GM12878 (cell line): Measurements from ENCODE around the gene COX6B2. TPM values are rescaled to one million over a fixed set of nuclear protein-coding genes. Genes with fewer than 3 reads are reported as not detected.

Experiments
- ATAC-seq: fragments of 200-7000 bp; cut with Tn5 transposase; 3 replicates; pipeline ENCODE4 v1.9.1; 2020; ENCODE audit warnings: mild to moderate bottlenecking, moderate library complexity
- BruUV-seq: library from RNA; stranded (reverse); fragments of 400-500 nt; replicated peaks from 2 replicates; lab custom pipeline; 2021; lab: Mats Ljungman, UMichigan
- CTCF ChIA-PET: fragments of 300-600 bp; sonication (Branson Sonifier 250); formaldehyde crosslinking; extraction: SDS; loops from one replicate; lab custom pipeline; 2021; ENCODE audit warnings: inconsistent platforms; lab: Yijun Ruan, JAX
- POLR2A ChIA-PET: fragments of 350-600 bp; formaldehyde crosslinking; extraction: SDS; loops from one replicate; lab custom pipeline; 2021; ENCODE audit warnings: inconsistent platforms; lab: Charles Lee
- RAD21 ChIA-PET: fragments of 300-600 bp; sonication (Branson Sonifier 250); formaldehyde crosslinking; loops from one replicate; lab custom pipeline; 2023; ENCODE audit warnings: antibody characterized with exemption; ENCODE audit not compliant: unreplicated experiment; lab: Charles Lee
- SMC1A ChIA-PET: fragments of 300-600 bp; sonication (Branson Sonifier 250); formaldehyde crosslinking; loops from one replicate; lab custom pipeline; 2023; ENCODE audit not compliant: unreplicated experiment, uncharacterized antibody; lab: Charles Lee
- DNase-seq: peaks from one replicate; pipeline ENCODE4 v3.0.0-alpha.2; 2011; ENCODE audit warnings: low read depth, low spot score
- FAIRE-seq: peaks from 3 replicates; lab custom pipeline; 2011; peaks lifted over from hg19 to GRCh38; lab: Jason Lieb, UNC
- H2AFZ ChIP-seq: 2 replicates; pipeline ENCODE4 v1.6.0; 2011; ENCODE audit warnings: low read depth, low read length, control low read depth; ENCODE audit not compliant: control insufficient read depth
- H3K27ac ChIP-seq: 2 replicates; pipeline ENCODE4 v1.5.1; 2011; ENCODE audit warnings: control low read depth; ENCODE audit not compliant: control insufficient read depth, insufficient read depth
- H3K27me3 ChIP-seq, 2 experiments: replicated peaks in 1 of 2; 2 replicates each; pipeline versions ENCODE4 v1.6.0 to v1.6.1; 2011; ENCODE audit warnings: low read length in 1 of 2; ENCODE audit not compliant: control insufficient read depth in 2 of 2, insufficient read depth in 2 of 2
- H3K36me3 ChIP-seq, 2 experiments: 2 replicates each; pipeline ENCODE4 v1.5.1; 2011; ENCODE audit warnings: low read length in 1 of 2; ENCODE audit not compliant: control insufficient read depth in 2 of 2, insufficient read depth in 2 of 2
- H3K4me1 ChIP-seq: 2 replicates; pipeline ENCODE4 v1.6.1; 2011; ENCODE audit warnings: mild to moderate bottlenecking, low read length, moderate library complexity, mixed read lengths; ENCODE audit not compliant: control insufficient read depth, insufficient read depth
- H3K4me2 ChIP-seq: 2 replicates; pipeline ENCODE4 v1.6.0; 2011; ENCODE audit warnings: control low read depth; ENCODE audit not compliant: control insufficient read depth, insufficient read depth
- H3K4me3 ChIP-seq: fragments of 200-600 bp; sonication (generic); 2 replicates; pipeline ENCODE4 v1.5.1; 2016
- H3K79me2 ChIP-seq: 2 replicates; pipeline ENCODE4 v1.6.0; 2011; ENCODE audit warnings: low read length; ENCODE audit not compliant: control insufficient read depth, insufficient read depth
- H3K9ac ChIP-seq: 2 replicates; pipeline ENCODE4 v1.8.0; 2011; ENCODE audit warnings: low read length, control low read depth, mixed read lengths; ENCODE audit not compliant: control insufficient read depth, insufficient read depth
- H3K9me3 ChIP-seq: replicated peaks from 3 replicates; pipeline ENCODE4 v1.5.1; 2011; ENCODE audit warnings: mild to moderate bottlenecking, low read length; ENCODE audit not compliant: control insufficient read depth, insufficient read depth
- H4K20me1 ChIP-seq: 2 replicates; pipeline ENCODE4 v1.6.0; 2011; ENCODE audit not compliant: control insufficient read depth, insufficient read depth
- TCF7 ChIP-seq: IDR thresholded peaks from 2 replicates; pipeline ENCODE4 v1.6.1; 2014; ENCODE audit warnings: antibody characterized with exemption, borderline replicate concordance
- ZNF274 ChIP-seq: IDR thresholded peaks from one replicate; pipeline ENCODE4 v1.8.0; 2011; ENCODE audit not compliant: insufficient read length, insufficient read depth
- ZNF384 ChIP-seq: IDR thresholded peaks from 2 replicates; pipeline ENCODE4 v1.6.1; 2012; ENCODE audit warnings: low read depth, mild to moderate bottlenecking, low read length, improper control_type of control experiment, borderline replicate concordance
- ZNF622 ChIP-seq: fragments of 450-650 bp; IDR thresholded peaks from 2 replicates; pipeline ENCODE4 v1.6.1; 2017; ENCODE audit warnings: mild to moderate bottlenecking, inconsistent platforms
- WGBS: methylation state at CpG from one replicate; pipeline ENCODE4 v1.1.6; 2016; ENCODE audit warnings: low lambda C conversion rate; ENCODE audit not compliant: insufficient replicate concordance, insufficient coverage; ENCODE audit errors: missing lambda C conversion rate; 5-methylcytosine and 5-hydroxymethylcytosine counted together
- in situ Hi-C: fragments of 300-500 bp; cut with MboI; formaldehyde crosslinking; loops from 9 replicates; pipeline ENCODE4 v1.14.3; 2018; ENCODE audit warnings: mixed read lengths
- intact Hi-C: fragments of 100-400 bp; cut with micrococcal nuclease; formaldehyde crosslinking; loops from one replicate; pipeline ENCODE4 v1.14.2; 2022; ENCODE audit not compliant: unreplicated experiment
- polyA plus RNA-seq, 11 experiments: library from polyadenylated mRNA; depleted of rRNA in 4 of 11; unstranded in 6 of 11; stranded (reverse) in 5 of 11; fragments of >200 nt; fragmentation: Nextera tagmentation in 4 of 11; fragmentation: Illumina TruSeq in 1 of 11; extraction: Ambion mirVana in 4 of 11; extraction: Trizol in 1 of 11; gene quantifications; 1 replicate in 1 of 11; 2 replicates in 10 of 11; pipeline versions ENCODE4 v1.2.1 to v1.2.3, GENCODE V29; 2011 to 2016; ENCODE audit warnings: inconsistent platforms in 2 of 11, missing spikeins in 2 of 11, low read depth in 1 of 11
- total RNA-seq, 4 experiments: library from RNA; depleted of rRNA in 3 of 4; stranded (reverse); fragments of >200 nt in 3 of 4; fragmentation: Illumina TruSeq in 1 of 4; extraction: Trizol in 1 of 4; gene quantifications; 2 replicates each; pipeline versions ENCODE4 v1.2.1 to v1.2.3, GENCODE V29; 2013 to 2021
- TF ChIP-seq, protein P1 (sequence below): fragments of 450-650 bp; IDR thresholded peaks from 2 replicates; pipeline ENCODE4 v1.6.1; 2017; ENCODE audit warnings: mild to moderate bottlenecking, moderate library complexity

Gene COX6B2
- total and polyA plus RNA-seq, 10 of the 15 experiments (the other 5 are each of a cell fraction or from before 2014, with no cell fraction given), result 0.05 to 0.08 (median 0.07) TPM; not detected in 6

DNA sequence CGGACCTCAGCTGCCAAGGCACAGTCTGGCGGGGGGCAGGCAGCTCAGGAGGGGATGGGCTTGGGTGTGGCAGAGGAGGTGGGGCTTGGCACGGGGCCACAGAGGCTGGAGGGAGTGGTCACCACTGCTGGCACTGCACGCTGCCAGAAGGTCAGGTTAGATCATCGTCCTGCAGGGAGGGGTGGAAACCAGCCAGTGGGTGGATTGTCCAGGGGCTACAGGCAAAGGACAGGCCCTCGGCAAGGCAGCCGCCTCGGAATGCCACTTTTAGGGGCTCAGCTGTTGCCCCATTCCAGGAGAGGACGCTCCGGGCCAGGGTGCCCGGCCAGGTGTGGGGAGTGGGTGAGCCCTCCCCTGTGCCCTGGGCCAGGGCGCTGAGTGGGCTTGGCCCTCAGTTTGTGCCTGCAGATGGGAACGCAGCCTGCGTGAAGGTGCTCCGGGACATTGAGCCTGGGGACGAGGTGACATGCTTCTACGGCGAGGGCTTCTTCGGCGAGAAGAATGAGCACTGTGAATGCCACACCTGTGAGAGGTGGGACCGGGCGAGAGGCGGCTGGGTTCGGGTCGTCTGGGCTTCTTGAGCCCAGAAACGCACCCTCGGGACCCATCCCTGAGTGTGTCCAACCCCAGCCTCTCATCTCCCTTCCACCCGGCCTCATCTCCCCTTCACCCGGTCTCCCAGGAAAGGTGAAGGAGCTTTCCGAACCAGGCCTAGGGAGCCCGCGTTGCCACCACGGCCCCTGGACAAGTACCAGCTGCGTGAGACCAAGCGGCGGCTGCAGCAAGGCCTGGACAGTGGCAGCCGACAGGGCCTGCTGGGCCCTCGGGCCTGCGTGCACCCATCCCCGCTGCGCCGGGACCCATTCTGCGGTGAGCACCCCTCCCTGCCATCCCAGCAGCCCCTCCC, 8.4 kb downstream of the COX6B2 start:
- WGBS, result 92% methylated on average over 43 of the region's 43 CpGs
- intact Hi-C loops (no loop called here), in situ Hi-C loops (no loop called here)
- TF ChIP-seq ZNF384 (no peak), TCF7 (no peak), ZNF274 (no peak), ZNF622 (no peak)
- TF ChIP-seq, protein P1, sequence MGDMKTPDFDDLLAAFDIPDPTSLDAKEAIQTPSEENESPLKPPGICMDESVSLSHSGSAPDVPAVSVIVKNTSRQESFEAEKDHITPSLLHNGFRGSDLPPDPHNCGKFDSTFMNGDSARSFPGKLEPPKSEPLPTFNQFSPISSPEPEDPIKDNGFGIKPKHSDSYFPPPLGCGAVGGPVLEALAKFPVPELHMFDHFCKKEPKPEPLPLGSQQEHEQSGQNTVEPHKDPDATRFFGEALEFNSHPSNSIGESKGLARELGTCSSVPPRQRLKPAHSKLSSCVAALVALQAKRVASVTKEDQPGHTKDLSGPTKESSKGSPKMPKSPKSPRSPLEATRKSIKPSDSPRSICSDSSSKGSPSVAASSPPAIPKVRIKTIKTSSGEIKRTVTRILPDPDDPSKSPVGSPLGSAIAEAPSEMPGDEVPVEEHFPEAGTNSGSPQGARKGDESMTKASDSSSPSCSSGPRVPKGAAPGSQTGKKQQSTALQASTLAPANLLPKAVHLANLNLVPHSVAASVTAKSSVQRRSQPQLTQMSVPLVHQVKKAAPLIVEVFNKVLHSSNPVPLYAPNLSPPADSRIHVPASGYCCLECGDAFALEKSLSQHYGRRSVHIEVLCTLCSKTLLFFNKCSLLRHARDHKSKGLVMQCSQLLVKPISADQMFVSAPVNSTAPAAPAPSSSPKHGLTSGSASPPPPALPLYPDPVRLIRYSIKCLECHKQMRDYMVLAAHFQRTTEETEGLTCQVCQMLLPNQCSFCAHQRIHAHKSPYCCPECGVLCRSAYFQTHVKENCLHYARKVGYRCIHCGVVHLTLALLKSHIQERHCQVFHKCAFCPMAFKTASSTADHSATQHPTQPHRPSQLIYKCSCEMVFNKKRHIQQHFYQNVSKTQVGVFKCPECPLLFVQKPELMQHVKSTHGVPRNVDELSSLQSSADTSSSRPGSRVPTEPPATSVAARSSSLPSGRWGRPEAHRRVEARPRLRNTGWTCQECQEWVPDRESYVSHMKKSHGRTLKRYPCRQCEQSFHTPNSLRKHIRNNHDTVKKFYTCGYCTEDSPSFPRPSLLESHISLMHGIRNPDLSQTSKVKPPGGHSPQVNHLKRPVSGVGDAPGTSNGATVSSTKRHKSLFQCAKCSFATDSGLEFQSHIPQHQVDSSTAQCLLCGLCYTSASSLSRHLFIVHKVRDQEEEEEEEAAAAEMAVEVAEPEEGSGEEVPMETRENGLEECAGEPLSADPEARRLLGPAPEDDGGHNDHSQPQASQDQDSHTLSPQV, result no peak
- Histone ChIP-seq H3K36me3 (no peaks in the 10 kb centered on the region; a peak in 1 of 4 replicates), H3K9ac (no peak overlapping the region), H3K9me3 (no peaks in the 10 kb centered on the region), H4K20me1 (no peaks in the 10 kb centered on the region), H3K4me1 (peaks cover 4% of the 10 kb centered on the region; the same call in 1 of the 2 replicates), H3K27me3 (no peaks in the 10 kb centered on the region), H3K79me2 (peaks cover 2% of the 10 kb centered on the region; the same call in 1 of the 2 replicates), H2AFZ (no peak overlapping the region), H3K4me3 (no peak overlapping the region), H3K4me2 (no peak overlapping the region), H3K27ac (no peak overlapping the region)
- DNase-seq (no peak), ATAC-seq (no peak), FAIRE-seq (no peak)
- RAD21 ChIA-PET, result no interaction called here
- POLR2A ChIA-PET, result interaction anchor here (0.7 kb wide), 1 partner anchor 720 kb away, joined by 3 read pairs; no protein-coding TSS in a partner anchor
- BruUV-seq, result no TSS peak
- SMC1A ChIA-PET, result no interaction called here
- CTCF ChIA-PET, result no interaction called here
